Kidney (tissue), 14 donors: ENCODE results near the gene AGPAT3. TPM values are rescaled to one million over a fixed set of nuclear protein-coding genes. Genes with fewer than 3 reads are reported as not detected.

Experiments used
- DNase-seq, 5 donors: peaks; one replicate each; pipeline ENCODE4 v3.0.0-alpha.2; 2013 to 2020
- FAIRE-seq: peaks from 2 replicates; lab custom pipeline; 2012; peaks lifted over from hg19 to GRCh38; lab: Jason Lieb, UNC
- H3K27ac ChIP-seq, 2 donors: one replicate each; pipeline ENCODE4 v1.7.0; 2013; ENCODE audit warnings: low read depth in 2 of 2, low read length in 2 of 2, inconsistent platforms in 1 of 2
- H3K27me3 ChIP-seq: one replicate; pipeline ENCODE4 v1.7.1; 2013; ENCODE audit warnings: low read length, inconsistent platforms; ENCODE audit not compliant: control insufficient read depth, insufficient read depth
- H3K36me3 ChIP-seq, 3 donors: one replicate each; pipeline versions ENCODE4 v1.7.0 to v1.7.1; 2013; ENCODE audit warnings: low read length in 3 of 3, control low read depth in 1 of 3, inconsistent platforms in 1 of 3; ENCODE audit not compliant: insufficient read depth in 3 of 3, control insufficient read depth in 2 of 3
- H3K4me1 ChIP-seq, 3 donors: one replicate each; pipeline versions ENCODE4 v1.7.0 to v1.7.1; 2013; ENCODE audit warnings: low read length in 3 of 3, inconsistent platforms in 1 of 3, low read depth in 1 of 3; ENCODE audit not compliant: control insufficient read depth in 2 of 3, insufficient read depth in 2 of 3
- H3K4me3 ChIP-seq, 3 donors: one replicate each; pipeline versions ENCODE4 v1.7.0 to v1.8.1; 2013; ENCODE audit warnings: low read length in 3 of 3, control low read depth in 1 of 3, inconsistent platforms in 1 of 3
- H3K9ac ChIP-seq, 3 donors: one replicate each; pipeline versions ENCODE4 v1.7.0 to v1.7.1; 2013; ENCODE audit warnings: low read length in 3 of 3, control low read depth in 1 of 3, inconsistent platforms in 1 of 3
- H3K9me3 ChIP-seq, 3 donors: one replicate each; pipeline versions ENCODE4 v1.7.0 to v1.7.1; 2013; ENCODE audit warnings: low read length in 3 of 3, control low read depth in 1 of 3, inconsistent platforms in 1 of 3; ENCODE audit not compliant: control insufficient read depth in 2 of 3, insufficient read depth in 1 of 3
- intact Hi-C: fragments of 100-400 bp; cut with DNase I; formaldehyde crosslinking; loops from one replicate; pipeline ENCODE4 v1.11.1; 2022
- polyA plus RNA-seq: library from polyadenylated mRNA; stranded (reverse); fragments of 350-450 nt; fragmentation: Illumina TruSeq; extraction: RNeasy Lipid Tissue Mini Kit (QIAGEN cat#74804); gene quantifications from one replicate; pipeline ENCODE4 v1.2.3, GENCODE V29; 2014; ENCODE audit warnings: low read depth, low replicate concordance; ENCODE audit not compliant: insufficient read depth
- total RNA-seq: library from RNA; stranded (reverse); fragmentation: NEBNext Ultra II Directional; extraction: Animal tissue kit (Norgen Biotek cat#: 25700); gene quantifications from one replicate; pipeline ENCODE4 v1.2.1, GENCODE V29; 2021
- TF ChIP-seq, protein P1 (sequence below): IDR thresholded peaks from 3 replicates; pipeline ENCODE4 v1.5.1; 2012; ENCODE audit warnings: mild to moderate bottlenecking, moderate library complexity, borderline replicate concordance; ENCODE audit not compliant: insufficient read depth; ENCODE audit errors: extremely low read depth
- donor health status: control.
- donor health status: control.
- donor health status: control.
- donor health status: control.
- donor health status: control.
- donor health status: DM: yes; HTN: yes; CAD: no.
- donor health status: Normal renal cell carcinoma (clear cell type).

AGPAT3 gene
- total and polyA plus RNA-seq, 2 donors from 2014 or later = 40.3 to 86.2 TPM

GRCh38 chr21:43892984-43893535, 28.0 kb downstream of the AGPAT3 start:
- Histone ChIP-seq H3K9ac (no peak overlapping the region), H3K4me1 (no peaks in the 10 kb centered on the region), H3K4me3 (no peak overlapping the region), H3K27ac (no peak overlapping the region), H3K36me3 (peaks cover 0 to 3% (median 0%) of the 10 kb centered on the region in 3 donors), H3K27me3 (no peaks in the 10 kb centered on the region), H3K9me3 (peaks cover 0 to 4% (median 0%) of the 10 kb centered on the region in 3 donors)
- TF ChIP-seq, protein P1, sequence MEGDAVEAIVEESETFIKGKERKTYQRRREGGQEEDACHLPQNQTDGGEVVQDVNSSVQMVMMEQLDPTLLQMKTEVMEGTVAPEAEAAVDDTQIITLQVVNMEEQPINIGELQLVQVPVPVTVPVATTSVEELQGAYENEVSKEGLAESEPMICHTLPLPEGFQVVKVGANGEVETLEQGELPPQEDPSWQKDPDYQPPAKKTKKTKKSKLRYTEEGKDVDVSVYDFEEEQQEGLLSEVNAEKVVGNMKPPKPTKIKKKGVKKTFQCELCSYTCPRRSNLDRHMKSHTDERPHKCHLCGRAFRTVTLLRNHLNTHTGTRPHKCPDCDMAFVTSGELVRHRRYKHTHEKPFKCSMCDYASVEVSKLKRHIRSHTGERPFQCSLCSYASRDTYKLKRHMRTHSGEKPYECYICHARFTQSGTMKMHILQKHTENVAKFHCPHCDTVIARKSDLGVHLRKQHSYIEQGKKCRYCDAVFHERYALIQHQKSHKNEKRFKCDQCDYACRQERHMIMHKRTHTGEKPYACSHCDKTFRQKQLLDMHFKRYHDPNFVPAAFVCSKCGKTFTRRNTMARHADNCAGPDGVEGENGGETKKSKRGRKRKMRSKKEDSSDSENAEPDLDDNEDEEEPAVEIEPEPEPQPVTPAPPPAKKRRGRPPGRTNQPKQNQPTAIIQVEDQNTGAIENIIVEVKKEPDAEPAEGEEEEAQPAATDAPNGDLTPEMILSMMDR = no peak
- intact Hi-C loops = no loop called here
- DNase-seq (no peak), FAIRE-seq (no peak)

- Histone ChIP-seq H3K4me1 (no peaks in the 10 kb centered on the region), H3K9me3 (peaks cover 0 to 4% (median 0%) of the 10 kb centered on the region in 3 donors), H3K27me3 (no peaks in the 10 kb centered on the region), H3K27ac (no peak overlapping the region), H3K4me3 (no peak overlapping the region), H3K9ac (no peak overlapping the region), H3K36me3 (peaks cover 0 to 3% (median 0%) of the 10 kb centered on the region in 3 donors)
- no peak for FAIRE-seq
- TF ChIP-seq, protein P1 = no peak
- DNase-seq = no peak
- intact Hi-C loops = no loop called here
These were observed 28.6 kb downstream of the AGPAT3 start for GRCh38 chr21:43893536-43894205.

- no peak for FAIRE-seq
- Histone ChIP-seq H3K4me1 (no peaks in the 10 kb centered on the region), H3K9ac (no peak overlapping the region), H3K27ac (no peak overlapping the region), H3K4me3 (no peak overlapping the region), H3K36me3 (peaks cover 0 to 3% (median 0%) of the 10 kb centered on the region in 3 donors), H3K27me3 (no peaks in the 10 kb centered on the region), H3K9me3 (peaks cover 0 to 4% (median 0%) of the 10 kb centered on the region in 3 donors)
- no peak for DNase-seq
- intact Hi-C loops = no loop called here
- TF ChIP-seq, protein P1 = no peak
These were observed 29.2 kb downstream of the AGPAT3 start for GRCh38 chr21:43894206-43894577.
